IPS-11a (cell line): ENCODE measurements around the gene GJD3.

Experiments
- H3K4me3 ChIP-seq: one replicate; pipeline ENCODE4 v1.5.1; 2013; ENCODE audit warnings: low read depth, low read length, control low read depth

The GJD3 gene

DNA sequence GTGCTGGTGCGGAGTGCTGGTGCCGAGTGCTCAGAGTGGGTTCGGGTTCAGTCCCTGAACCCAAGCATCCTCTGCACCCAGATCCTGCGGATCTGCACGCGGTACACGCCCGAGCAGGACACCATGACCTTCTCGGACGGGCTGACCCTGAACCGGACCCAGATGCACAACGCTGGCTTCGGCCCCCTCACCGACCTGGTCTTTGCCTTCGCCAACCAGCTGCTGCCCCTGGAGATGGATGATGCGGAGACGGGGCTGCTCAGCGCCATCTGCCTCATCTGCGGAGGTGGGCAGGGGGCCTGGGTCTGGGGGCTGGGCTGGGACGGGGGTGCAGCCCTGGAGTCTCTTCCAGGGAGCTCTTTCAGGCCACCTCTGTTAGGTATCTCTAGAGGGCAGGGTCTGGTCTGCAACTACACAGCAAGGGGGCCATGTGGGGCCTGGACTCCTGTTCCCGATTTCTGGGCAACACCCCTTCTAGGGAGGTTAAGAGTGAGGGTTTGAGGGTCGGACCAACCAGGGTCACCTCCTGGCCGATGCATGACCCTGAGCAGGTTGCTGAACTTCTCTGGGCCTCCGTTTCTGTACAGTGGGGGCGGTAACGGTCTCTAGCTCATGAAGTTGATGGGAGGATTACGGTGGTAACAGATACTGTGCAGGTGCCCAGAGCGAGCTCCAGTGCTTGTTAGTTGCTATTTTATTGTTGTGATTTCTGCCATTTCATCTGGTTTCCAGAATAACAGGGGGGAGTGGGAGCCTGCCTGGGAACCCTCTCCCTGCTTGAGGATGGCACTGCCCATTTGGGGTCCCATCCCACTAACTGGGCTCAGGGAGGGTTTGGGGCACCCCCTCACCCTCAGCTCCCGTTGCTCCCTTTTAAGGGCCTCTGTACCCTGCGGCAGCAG lies 10.1 kb downstream of the GJD3 start:
- no peak overlapping the region for H3K4me3 ChIP-seq

DNA sequence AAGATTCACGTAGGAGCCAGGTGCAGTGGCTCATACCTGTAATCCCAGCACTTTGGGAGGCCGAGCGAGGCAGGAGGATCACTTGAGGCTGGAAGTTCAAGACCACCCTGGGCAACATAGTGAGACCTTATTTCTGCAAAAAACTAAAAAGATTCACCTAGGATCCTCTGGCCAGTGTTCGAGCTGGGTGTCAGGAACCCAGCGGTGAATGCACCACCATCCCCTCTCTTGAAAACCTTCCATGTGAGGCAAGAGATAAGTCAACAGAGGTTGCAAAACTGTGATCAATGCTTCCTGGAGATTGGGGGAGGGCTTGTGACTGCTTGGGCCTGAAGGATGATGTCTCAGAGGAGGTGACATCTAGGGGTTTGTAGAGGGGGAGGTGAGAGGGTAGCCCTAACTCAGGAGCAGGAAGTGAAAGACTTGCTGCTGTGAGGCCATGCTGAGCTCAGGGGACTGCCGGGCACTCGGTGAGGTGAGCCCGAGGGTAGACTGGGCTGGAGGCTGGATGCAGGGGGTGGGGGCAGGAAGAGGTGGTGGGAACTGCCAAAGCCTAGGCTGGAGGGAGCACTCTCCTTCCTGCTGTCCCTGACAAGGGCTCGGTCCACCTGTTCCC lies 11.7 kb downstream of the GJD3 start:
- no peak overlapping the region for H3K4me3 ChIP-seq

DNA sequence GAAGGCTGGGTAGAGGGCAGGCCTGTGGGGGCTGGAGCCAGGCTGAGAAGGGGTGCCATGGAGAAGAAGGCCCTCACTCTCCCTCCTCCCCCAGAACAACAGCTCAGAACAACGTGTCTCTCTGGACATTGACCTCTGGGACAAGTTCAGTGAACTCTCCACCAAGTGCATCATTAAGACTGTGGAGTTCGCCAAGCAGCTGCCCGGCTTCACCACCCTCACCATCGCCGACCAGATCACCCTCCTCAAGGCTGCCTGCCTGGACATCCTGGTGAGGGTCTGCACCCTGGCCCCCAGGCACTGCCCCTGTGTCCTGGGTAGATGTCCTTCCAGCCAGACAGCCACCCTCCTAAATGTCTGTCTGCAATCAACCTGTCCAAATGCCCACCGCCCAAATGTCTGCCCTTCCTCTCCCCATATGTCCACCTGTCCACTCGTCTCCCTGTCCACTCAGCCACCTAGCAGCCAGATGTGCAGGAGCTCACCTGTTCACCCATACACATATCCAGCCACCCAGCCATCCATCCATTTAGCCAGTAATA lies 12.2 kb downstream of the GJD3 start:
- H3K4me3 ChIP-seq: no peak overlapping the region

DNA sequence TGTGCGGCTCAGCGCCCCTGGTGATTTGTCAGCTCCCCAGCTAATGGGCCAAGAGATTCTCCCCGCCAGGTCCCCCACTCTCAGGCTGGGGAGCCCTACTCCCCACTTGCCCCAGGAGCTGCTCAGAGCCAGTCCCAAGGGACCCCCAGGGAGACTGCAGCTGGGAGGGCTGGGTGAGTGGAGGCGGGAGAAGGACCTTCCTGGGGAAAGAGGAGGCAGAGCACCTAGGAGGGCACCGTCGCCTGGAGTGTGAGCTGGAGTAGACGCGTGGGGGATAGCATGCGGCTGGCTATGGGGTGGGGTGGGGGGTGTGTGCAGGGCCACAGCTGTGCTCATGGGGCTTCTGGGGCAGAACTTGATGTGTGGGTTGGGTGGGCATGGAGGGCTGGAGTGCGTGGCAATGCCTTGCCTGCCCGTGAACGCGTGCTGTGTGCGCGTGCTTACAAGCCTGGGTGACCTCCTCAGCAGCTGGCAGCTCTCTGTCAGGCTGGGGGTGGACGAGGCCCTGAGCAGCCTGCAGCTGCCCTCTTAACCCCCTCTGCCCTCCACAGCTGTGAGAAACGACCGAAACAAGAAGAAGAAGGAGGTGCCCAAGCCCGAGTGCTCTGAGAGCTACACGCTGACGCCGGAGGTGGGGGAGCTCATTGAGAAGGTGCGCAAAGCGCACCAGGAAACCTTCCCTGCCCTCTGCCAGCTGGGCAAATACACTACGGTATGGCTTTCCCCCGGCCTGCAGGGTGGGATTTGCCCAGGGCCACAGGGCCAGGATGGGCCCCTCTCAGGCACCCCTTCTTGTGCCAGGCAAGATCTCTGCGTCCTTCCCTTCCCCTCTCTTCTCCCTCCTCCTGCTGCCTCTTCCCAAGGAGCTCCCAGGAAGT lies 12.9 kb downstream of the GJD3 start:
- H3K4me3 ChIP-seq: no peak overlapping the region

DNA sequence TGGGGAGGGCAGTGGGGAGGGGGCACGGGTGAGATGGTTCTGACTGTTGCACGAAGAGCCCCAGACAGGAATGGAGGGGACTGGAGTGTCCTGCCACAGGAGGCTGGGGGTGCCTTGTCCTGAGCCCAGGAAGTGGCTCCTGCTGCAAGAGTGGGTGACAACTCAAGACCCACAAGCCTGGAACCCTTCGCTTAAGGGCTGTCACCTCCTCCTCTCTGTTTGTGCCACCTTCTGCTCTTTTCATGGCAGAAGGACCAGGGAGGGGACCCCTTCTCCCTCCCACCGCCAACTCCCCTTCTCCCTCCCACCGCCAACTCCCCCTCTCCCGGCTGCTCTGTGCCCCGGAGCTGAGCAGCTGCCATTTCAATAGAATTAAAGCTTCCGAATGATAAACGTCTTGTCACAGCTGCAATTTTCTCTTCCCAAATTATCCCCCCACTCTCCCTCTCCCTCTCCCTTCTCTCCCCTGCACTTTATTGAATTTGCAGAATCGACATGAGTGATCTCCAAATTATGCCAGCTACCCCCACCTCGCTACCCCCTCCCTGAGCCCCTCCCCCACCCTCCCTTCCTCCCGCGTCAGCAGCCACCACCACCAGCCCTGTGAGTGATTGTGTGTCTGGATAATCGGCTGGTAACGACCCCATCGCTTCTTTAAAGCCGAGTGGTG lies 13.7 kb downstream of the GJD3 start:
- H3K4me3 ChIP-seq: no peak overlapping the region

DNA sequence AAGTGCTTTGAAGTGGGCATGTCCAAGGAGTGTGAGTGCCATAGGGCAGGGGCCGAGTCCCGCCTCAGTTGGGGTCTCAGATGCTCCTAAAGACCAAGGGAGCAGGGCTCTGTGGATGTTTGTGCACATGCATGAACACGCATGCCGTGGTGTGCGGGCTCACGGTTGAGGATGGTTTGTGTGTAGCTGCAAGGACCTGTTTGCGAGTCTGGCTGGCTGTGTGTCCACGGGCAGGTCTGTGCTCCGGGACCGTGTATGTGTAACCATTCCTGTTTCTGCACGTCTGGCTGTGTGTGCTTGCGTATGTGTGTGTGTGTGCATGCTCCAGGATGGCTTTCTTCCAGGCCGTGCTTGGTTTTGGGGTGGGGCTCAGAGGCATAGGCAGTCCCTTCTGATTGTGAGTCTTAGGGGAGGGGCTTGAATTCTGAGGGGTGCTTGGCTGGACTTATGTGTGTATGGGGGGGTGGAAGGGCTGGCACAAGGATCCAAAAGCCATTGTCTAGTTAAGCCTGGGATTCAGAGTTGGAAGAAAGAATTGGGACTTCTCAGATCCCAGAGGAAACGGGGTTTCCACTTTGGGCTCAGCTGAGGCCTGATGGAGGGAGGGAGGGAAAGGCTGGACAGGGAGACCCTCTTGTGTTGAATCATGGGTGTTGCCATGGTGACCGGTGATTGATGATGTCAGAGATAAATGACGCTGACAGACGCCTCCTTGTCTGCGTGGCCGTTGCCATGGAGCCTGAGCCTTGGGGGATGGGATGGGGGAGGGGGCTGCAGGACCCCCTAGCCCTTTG lies 14.4 kb downstream of the GJD3 start:
- H3K4me3 ChIP-seq: no peak overlapping the region

DNA sequence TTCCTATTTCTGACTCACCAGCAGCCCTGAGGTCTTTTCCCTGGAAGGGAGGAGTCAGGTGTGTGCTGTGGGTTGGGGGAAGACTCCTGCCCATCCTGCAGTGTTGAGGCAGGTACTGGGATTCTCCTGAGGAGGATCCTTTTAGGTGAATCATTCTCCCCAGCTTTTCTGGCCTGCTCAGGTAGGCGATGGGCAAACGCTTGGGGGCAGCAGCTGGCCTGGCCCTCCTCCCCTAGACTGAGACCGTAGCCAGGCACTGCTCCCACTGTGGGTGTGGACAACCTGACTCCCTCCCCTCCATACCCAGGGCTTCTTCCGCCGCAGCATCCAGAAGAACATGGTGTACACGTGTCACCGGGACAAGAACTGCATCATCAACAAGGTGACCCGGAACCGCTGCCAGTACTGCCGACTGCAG lies 15.1 kb downstream of the GJD3 start:
- H3K4me3 ChIP-seq: no peak overlapping the region

DNA sequence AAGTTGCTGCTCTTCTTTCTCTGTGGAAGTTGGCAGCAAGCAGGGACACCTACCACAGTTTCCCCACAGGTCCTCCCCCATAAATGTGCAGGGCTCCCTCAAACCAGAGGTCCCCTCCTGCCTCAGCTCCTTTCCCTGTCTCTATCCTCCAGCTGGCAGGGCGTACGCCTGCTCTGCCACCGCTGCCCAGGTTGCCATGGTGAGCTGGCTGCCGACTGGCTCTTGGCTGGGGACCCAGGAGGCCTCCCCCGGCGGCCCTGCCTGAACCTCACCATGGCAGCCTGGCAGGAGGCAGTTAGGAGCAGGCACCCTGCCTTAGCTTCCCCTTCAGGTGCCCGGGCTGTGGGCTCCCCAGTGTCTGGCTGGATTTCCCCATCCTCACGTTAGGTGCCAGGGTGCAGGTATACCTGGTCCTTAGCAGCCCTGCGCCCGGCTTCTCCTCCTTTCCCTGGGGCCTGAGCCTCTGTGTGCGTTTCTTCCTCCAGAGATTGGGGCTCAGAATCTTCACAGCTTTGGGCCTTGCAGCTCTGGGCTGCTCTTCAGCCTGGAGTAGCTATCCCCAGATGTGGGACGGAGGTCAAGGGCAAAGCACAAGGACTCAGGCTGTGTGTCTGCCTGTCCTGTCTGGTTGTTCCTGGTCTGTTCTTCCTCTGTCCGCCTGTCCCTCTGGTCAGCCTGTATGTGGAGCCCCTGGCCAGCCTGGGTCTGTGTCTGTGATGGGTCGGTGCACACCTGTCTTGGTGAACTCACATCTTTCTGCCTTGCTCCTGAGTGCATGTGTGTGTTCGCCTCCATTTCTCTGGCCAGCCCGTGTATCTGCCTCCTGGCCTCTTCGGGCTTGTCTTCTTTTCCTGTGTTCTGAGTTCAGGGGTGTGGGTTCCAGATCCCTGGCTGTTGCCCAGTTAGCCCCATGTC lies 15.7 kb downstream of the GJD3 start:
- H3K4me3 ChIP-seq: no peak overlapping the region

DNA sequence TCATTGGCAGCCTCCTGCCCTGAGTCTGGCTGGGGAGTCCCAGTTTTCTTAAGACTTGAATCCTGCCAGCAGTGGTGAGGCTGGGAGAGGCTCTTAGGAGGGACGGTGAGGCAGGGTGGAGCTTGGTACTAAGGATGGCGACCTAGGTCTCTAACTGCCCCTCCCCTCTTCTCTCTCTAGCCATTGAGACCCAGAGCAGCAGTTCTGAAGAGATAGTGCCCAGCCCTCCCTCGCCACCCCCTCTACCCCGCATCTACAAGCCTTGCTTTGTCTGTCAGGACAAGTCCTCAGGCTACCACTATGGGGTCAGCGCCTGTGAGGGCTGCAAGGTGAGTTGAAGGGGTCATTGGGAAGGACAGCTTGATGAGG lies 16.4 kb downstream of the GJD3 start:
- H3K4me3 ChIP-seq: no peak overlapping the region

DNA sequence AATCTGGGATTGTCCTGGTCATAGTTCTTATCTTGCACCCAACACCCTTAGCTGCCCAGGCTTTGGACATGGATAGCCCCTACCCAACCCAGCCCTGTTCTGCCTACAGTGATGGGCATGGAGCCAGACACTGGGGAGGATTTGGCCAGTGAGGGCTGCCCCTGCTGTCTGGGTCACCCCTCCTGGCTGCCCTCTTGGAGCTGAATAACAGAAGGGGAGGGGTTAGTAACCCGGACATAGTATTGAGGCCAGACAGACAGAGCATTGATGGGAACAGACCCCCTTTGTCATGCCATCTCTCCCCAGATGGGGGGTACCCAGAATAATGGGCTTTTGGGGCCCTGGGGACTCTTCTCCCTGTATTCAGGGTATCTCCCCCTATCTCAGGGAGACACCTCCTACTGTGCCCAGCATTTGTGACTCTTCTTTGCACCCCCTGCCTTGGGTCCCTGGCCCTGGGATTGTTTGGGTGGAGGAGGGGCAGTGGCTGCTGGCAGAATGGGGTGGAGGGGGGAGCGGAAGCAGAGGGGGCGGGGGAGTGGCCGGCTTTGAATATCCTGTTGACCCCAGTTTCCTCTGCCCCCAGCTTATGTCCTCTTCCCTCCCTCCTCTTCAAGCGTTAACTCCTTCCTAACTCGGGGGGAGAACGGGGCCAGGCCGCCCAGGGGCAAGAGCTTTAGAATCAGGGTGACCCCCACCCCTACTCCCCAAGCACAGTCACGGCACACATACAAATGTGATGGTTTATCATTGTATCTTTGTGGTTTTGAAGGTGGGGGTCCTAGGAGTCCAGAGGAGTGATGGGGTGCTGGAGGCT lies 17.0 kb downstream of the GJD3 start:
- H3K4me3 ChIP-seq: no peak overlapping the region

DNA sequence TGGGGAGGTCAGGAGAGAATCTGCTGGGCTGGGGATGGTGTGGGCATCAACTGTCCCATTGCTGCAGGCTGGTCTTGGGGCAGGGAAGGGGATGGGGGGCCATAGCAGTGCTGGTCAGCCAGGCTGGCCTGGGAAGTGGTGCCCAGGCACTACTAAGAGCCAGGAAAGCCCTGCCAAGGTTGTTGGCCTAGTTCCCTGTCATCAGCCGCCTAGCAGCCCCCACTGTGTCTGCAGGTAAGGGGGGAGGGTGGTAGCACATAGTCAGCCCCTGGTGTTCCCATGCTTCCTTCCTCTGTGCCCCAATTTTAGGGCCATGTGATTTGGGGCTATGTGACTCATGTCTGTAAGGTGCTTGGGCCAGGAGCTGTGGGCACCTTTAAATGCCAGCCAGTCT lies 17.8 kb downstream of the GJD3 start:
- no peak overlapping the region for H3K4me3 ChIP-seq

DNA sequence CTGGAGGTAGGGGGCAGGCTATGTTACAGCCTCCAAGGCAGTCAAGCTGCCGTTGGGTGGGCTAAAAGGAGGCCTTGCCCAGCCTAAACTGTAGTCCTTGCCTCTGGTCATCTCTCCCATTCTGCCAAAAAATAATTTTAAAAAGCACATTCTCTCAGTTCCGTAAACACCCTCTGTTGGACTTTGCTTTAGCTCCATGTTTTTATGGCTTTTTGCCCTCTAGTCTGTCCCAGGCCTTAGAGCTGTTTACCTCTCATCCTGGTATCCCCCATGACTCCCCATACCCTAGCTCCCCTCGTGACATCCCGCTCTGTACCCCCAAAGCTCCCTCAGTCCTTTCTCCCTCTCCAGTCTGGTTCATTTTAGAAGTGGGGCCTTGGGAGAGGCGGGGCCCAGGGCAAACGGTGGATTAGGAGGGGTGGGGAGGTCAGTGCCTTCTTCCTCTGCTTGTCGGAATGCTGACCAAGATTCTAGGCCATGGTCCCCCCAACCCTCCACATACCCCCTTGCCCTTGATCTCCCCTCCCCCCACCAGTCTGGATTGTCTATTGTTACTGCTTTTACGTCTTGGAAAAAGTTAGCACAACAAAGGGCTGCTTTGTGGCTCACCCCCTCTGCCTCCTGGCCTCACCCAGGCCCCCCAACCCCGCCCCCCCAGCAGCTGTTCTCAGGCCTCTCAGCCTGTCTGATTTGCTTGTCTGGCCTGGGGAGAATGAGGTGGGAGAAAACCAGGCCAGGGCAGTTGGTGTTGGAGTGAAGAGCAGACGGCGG lies 18.4 kb downstream of the GJD3 start:
- no peak overlapping the region for H3K4me3 ChIP-seq

DNA sequence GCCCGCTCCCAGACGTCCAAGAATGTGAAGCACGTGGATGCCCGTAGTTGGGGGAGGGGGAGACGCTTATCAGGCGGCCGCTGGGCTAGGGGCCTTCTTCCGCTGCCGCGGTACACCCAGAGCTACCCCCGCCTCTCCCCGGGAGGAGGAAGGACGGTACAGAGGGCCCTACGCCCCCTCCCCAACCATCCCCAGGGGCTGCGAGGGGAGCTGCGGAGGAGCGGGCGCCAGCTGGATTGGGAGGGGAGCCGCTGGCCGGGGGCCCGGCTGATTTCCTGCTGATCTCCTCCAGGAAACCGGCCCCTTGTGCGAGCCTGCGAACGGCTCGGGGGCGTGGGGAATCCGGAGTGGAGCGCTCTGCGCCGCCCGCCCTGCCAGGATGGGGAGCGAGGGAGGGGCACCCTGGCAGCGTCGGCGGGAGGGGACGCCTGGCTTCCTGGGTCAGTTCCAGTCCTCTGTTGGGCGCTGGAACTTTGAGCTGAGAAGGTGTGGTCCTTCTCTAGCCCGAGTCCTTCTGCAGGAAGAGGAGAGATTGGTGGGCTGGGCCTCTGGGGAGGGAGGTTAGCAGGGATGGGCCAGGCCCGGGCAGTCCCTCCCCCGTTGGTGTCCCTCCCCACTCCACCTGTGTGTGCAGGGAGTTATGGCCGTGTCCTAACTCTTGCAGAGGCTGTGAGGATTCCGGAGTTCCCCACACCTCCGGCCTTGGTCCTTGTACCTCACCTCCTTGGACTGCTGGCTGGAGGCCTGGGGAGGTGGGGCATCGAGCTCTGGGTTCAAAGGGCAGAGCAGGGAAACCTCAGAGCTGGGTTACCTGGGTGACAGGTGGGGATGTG lies 19.2 kb downstream of the GJD3 start:
- H3K4me3 ChIP-seq: peak overlapping the region; percentile 39

DNA sequence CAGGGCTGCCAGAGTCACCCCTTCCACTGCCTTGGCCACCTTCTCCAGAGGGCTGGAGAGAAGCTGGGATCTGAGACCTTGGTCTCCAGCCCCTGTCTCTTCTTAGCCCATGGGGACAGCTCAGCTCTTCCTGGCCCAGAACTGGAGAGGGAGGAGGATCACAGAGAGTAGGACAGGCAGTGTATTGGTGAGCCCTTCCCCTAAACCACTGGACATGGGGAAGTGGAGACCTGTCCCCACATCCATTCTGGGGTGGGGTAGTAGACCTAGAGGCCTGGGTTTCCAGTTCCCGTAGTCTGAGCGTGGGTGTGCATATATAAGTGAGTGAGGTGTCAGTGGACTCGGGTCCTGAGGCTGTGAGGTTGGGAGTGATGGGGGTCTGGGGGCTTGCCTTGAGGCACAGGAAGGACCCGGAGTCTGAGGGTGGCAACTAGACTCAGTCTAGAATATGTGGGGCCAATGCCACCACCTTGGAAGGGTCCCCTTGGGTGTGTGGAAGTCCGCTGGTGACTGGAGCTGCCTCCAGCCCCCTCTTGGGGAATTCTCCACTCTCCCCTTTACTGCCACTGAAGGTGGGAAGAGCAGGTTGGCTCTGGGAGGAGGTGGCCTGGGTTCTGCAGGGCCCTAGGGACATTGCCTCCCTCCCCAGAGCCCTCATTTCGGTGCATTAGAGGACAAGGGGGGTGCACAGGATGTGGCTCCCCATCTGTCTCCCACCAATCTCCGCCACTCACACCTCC lies 19.9 kb downstream of the GJD3 start:
- no peak overlapping the region for H3K4me3 ChIP-seq

DNA sequence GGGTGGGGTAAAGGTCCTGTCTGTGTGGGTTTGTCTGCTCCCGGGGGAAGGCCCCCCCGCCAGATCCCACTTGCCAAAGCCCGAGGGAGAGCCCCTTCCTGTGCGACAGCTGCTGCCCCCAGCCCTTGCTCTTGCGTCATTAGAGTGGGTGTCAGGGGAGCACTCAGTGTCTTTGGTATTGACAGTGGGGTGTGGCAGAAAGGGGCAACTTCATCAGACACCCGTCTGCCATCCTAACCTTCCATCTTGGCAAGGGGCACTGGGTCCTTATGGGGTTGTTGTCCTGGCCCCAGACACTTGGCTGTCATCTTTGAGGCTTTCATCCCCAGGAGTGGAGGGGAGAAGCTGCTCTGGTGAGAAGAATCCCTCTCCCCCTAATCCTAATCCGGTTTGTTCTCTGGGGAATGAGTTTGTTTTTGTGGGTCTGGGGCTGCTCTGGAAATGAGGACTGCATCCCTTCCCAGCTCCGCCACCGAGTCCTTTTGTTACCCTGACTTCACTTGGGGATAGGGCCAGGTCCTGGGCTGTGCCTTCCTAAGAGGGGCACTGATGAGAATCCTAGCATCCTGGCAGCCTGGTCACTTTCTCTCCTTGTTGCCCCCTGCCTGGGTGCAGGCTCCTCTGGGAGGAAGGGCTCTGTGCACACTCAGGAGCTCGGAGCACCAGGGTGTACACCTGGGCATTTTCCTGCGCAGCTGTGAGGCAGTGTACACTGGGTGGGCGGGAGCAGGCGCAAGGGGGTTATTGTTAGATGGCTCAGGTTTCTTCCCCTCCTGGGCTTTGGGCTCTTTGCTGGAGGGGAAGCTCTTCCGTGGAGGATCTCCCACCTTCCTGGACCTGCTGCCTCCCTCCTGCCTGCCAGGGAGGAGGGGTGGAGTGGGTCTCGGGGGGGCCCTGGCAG lies 21.1 kb downstream of the GJD3 start:
- peak overlapping the region; percentile 33 for H3K4me3 ChIP-seq
